Suprapubic skin (tissue), 4 donors: ENCODE results near the gene SEPTIN10. TPM values are rescaled to one million over a fixed set of nuclear protein-coding genes. Genes with fewer than 3 reads are reported as not detected.
A peak's percentile ranks its signal among the peaks of the same experiment; 100 is the strongest.
"Not testable (repeated sequence)": the region's sequence is repeated elsewhere in the genome, so short reads cannot be mapped to it uniquely, and the experiment has no call there.

ENCODE experiments used
- DNase-seq, 2 donors: peaks; one replicate each; pipeline ENCODE4 v3.0.0-alpha.2; 2019; ENCODE audit warnings: low spot score in 2 of 2
- H3K27ac ChIP-seq: fragments of 200-600 bp; sonication (generic); one replicate; pipeline ENCODE4 v1.5.1; 2019
- H3K27me3 ChIP-seq: fragments of 200-600 bp; sonication (generic); one replicate; pipeline ENCODE4 v1.5.1; 2019
- H3K36me3 ChIP-seq: fragments of 200-600 bp; sonication (generic); one replicate; pipeline ENCODE4 v1.5.1; 2019
- H3K4me1 ChIP-seq: fragments of 200-600 bp; sonication (generic); one replicate; pipeline ENCODE4 v1.5.1; 2019
- H3K4me3 ChIP-seq: fragments of 200-600 bp; sonication (generic); one replicate; pipeline ENCODE4 v1.5.1; 2019; ENCODE audit warnings: mild to moderate bottlenecking
- H3K9me3 ChIP-seq: fragments of 200-600 bp; sonication (generic); one replicate; pipeline ENCODE4 v1.5.1; 2019
- EP300 ChIP-seq: sonication (generic); formaldehyde crosslinking; IDR thresholded peaks from one replicate; pipeline ENCODE4 v1.6.1; 2017; ENCODE audit warnings: antibody characterized with exemption
- POLR2A ChIP-seq, 2 donors: fragments of 450-650 bp; IDR thresholded peaks; one replicate each; pipeline ENCODE4 v1.6.1; 2017; ENCODE audit warnings: antibody characterized with exemption in 2 of 2, mild to moderate bottlenecking in 2 of 2, moderate library complexity in 2 of 2
- POLR2AphosphoS5 ChIP-seq, 3 donors: sonication (generic); formaldehyde crosslinking; IDR thresholded peaks; one replicate each; pipeline ENCODE4 v1.6.1; 2017; ENCODE audit warnings: antibody characterized with exemption in 3 of 3
- WGBS: methylation state at CpG from one replicate; pipeline ENCODE4 v1.1.5; 2018; 5-methylcytosine and 5-hydroxymethylcytosine counted together
- total RNA-seq, 4 donors: library from RNA; depleted of rRNA; stranded (reverse); fragments of >200 nt; gene quantifications; one replicate each; pipeline ENCODE4 v1.1.0, GENCODE V29; 2016
- TF ChIP-seq, protein P1 (sequence below), 2 donors: fragments of 200-600 bp in 1 of 2; fragments of 450-650 bp in 1 of 2; sonication (generic) in 1 of 2; IDR thresholded peaks; one replicate each; pipeline ENCODE4 v1.5.1; 2016 to 2019; ENCODE audit warnings: antibody characterized with exemption in 2 of 2, mild to moderate bottlenecking in 1 of 2, moderate library complexity in 1 of 2

SEPTIN10 gene
- total RNA-seq, 4 donors from 2014 or later = 92.7 to 152 (median 110) TPM

DNA sequence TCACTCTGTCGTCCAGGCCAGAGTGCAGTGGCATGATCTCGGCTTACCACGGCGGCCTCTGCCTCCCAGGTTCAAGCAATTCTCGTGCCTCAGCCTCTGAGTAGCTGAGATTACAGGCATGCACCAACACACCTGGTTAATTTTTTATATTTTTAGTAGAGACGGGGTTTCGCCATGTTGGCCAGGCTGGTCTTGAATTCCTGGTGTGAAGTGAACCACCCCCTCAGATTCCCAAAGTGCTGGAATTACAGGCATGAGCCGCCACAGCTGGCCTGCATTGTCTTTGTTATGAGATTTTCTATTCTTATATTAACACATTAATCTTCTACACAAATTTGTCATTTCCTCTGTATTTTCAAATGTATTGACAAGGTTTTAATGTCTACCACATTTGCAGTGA, 75.2 kb downstream of the SEPTIN10 start:
- WGBS = 74% methylated on average over 8 of the region's 8 CpGs
- Histone ChIP-seq H3K36me3 (peaks cover 3% of the 10 kb centered on the region), H3K27ac (no peak overlapping the region), H3K4me1 (no peaks in the 10 kb centered on the region), H3K4me3 (no peak overlapping the region), H3K27me3 (no peaks in the 10 kb centered on the region), H3K9me3 (no peaks in the 10 kb centered on the region)
- no peak for DNase-seq
- TF ChIP-seq EP300 (no peak), POLR2AphosphoS5 (IDR thresholded peaks at IDR 0.05) (no peak), POLR2A (IDR thresholded peaks at IDR 0.05) (no peak)
- TF ChIP-seq, protein P1, sequence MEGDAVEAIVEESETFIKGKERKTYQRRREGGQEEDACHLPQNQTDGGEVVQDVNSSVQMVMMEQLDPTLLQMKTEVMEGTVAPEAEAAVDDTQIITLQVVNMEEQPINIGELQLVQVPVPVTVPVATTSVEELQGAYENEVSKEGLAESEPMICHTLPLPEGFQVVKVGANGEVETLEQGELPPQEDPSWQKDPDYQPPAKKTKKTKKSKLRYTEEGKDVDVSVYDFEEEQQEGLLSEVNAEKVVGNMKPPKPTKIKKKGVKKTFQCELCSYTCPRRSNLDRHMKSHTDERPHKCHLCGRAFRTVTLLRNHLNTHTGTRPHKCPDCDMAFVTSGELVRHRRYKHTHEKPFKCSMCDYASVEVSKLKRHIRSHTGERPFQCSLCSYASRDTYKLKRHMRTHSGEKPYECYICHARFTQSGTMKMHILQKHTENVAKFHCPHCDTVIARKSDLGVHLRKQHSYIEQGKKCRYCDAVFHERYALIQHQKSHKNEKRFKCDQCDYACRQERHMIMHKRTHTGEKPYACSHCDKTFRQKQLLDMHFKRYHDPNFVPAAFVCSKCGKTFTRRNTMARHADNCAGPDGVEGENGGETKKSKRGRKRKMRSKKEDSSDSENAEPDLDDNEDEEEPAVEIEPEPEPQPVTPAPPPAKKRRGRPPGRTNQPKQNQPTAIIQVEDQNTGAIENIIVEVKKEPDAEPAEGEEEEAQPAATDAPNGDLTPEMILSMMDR (IDR thresholded peaks at IDR 0.05) = no peak

DNA sequence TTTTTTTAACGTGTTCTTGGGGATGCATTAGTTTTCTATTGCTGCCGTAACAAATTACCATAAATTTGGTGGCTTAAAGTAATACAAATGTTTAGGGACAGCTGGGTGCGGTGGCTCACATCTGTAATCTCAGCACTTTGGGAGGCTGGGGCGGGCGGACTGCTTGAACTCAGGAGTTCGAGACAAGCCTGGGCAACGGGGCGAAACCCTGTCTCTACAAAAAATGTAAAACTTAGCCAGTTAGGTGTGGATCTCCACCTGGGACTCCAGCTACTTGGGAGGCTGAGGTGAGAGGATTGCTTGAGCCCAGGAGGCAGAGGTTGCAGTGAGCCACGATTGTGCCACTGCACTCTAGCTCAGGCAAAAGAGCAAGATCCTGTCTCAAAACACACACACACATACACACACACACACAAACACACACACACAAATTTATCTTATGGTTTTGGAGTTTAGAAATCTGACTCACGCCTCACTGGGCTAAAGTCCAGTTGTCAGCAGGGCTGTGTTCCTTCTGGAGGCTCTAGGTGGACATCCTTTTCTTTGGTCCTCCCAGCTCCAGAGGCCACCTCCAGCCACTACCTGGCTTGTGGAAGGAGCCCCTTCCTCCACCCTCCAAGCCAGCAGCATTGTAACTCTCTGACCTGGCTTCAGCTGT, 76.1 kb downstream of the SEPTIN10 start:
- TF ChIP-seq POLR2A (IDR thresholded peaks at IDR 0.05) (no peak), EP300 (no peak), POLR2AphosphoS5 (IDR thresholded peaks at IDR 0.05) (no peak)
- TF ChIP-seq, protein P1 (IDR thresholded peaks at IDR 0.05) = no peak
- Histone ChIP-seq H3K4me3 (no peak overlapping the region), H3K9me3 (no peaks in the 10 kb centered on the region), H3K27me3 (no peaks in the 10 kb centered on the region), H3K36me3 (peaks cover 3% of the 10 kb centered on the region), H3K4me1 (no peaks in the 10 kb centered on the region), H3K27ac (no peak overlapping the region)
- 75% methylated on average over 10 of the region's 10 CpGs for WGBS
- peak in 1 of 2 donors; percentile 59 for DNase-seq

DNA sequence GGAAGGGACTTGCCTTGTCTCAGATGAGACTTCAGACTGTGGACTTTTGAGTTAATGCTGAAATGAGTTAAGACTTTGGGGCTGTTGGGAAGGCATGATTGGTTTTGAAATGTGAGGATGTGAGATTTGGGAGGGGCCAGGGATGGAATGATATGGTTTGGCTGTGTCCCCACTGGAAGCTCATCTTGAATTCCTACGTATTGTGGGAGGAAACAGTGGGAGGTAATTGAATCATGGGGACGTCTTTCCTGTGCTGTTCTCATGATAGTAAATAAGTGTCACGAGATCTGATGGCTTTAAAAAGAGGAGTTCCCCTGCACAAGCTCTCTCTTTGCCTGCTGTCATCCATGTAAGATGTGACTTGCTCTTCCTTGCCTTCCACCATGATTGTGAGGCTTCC, 77.2 kb downstream of the SEPTIN10 start:
- not testable (repeated sequence) for H3K9me3 ChIP-seq, H3K27me3 ChIP-seq, H3K27ac ChIP-seq, H3K4me1 ChIP-seq, H3K36me3 ChIP-seq, DNase-seq, H3K4me3 ChIP-seq
- 43% methylated on average over 3 of the region's 3 CpGs for WGBS

DNA sequence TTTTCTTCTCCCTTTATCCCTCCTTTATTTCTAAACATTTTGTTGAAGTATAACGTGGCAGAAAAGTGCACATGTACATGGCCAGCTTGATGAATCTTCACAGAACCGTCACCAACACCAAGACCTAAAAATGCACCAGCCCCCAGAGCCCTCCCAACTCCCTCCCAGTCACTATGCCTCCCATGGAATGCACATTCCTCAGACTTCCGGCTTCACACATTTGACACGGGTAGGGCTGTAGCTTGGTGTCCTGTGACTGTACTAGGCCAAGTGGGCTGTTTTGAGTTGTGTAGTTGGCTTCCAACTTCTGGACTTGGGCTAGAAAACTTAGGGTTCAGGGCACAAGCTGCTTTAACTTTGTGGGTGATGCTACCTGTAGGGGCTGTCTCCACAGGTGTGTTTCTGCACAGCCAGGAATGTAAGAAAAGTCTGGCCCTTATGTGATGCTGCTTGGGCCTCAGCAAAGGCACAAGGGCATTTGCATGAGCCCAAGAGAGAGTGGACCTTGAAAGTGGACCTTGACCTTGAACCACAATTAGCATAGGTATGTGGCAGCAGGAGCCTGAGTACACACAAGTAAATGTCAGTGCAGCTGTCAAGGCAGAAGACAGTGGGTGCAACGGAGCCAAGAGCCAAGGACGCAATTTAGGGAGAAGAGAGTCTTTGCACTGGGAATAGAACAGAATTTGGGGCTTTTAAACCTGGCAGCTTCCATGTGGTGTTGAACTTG, 78.4 kb downstream of the SEPTIN10 start:
- H3K9me3 ChIP-seq = no peaks in the 10 kb centered on the region
- no peaks in the 10 kb centered on the region for H3K4me1 ChIP-seq
- DNase-seq = peak in 1 of 2 donors; percentile 49
- TF ChIP-seq, protein P1 (IDR thresholded peaks at IDR 0.05) = no peak
- no peak for TF ChIP-seq EP300
- TF ChIP-seq POLR2A (IDR thresholded peaks at IDR 0.05) = no peak
- no peak for TF ChIP-seq POLR2AphosphoS5 (IDR thresholded peaks at IDR 0.05)
- no peaks in the 10 kb centered on the region for H3K36me3 ChIP-seq
- H3K27me3 ChIP-seq = no peaks in the 10 kb centered on the region
- H3K4me3 ChIP-seq = no peak overlapping the region
- 84% methylated on average over 6 of the region's 6 CpGs for WGBS
- no peak overlapping the region for H3K27ac ChIP-seq

DNA sequence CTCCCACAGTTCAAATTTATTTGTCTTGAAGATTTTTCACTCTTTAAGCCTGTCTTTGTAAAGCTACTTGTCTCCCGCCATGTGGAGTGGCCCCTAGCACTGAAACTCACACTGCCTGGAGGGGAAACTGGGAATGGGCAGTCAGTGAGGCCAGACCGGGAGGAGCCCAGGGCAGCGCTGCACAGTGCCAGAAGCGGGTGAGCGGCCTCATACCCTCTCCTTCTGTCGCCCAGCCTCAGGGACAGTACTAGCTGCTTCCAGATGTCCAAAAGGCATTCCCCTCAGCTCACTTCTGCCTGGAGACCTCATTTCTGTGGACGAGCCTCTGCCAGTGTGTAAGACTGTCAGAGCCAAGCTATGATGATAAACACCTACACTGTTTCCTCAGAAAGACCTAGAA, 79.9 kb downstream of the SEPTIN10 start:
- peak in 1 of 2 donors; percentile 49 for DNase-seq
- 63% methylated on average over 4 of the region's 7 CpGs for WGBS
- Histone ChIP-seq H3K36me3 (no peaks in the 10 kb centered on the region), H3K4me3 (no peak overlapping the region), H3K4me1 (peaks cover 11% of the 10 kb centered on the region), H3K27me3 (no peaks in the 10 kb centered on the region), H3K9me3 (no peaks in the 10 kb centered on the region), H3K27ac (no peak overlapping the region)
- TF ChIP-seq POLR2A (IDR thresholded peaks at IDR 0.05) (no peak), POLR2AphosphoS5 (IDR thresholded peaks at IDR 0.05) (no peak), EP300 (no peak)
- TF ChIP-seq, protein P1 (IDR thresholded peaks at IDR 0.05) = no peak
